Tibial nerve (tissue), 4 donors: ENCODE data around the gene FANCI. TPM values are rescaled to one million over a fixed set of nuclear protein-coding genes. Genes with fewer than 3 reads are reported as not detected.

Source experiments
- DNase-seq, 2 donors: peaks; one replicate each; pipeline ENCODE4 v3.0.0-alpha.2; 2019; ENCODE audit warnings: low spot score in 2 of 2
- H3K27ac ChIP-seq, 4 donors: fragments of 200-600 bp; sonication (generic) in 3 of 4; one replicate each; pipeline ENCODE4 v1.5.1; 2017 to 2019; ENCODE audit warnings: mild to moderate bottlenecking in 1 of 4
- H3K27me3 ChIP-seq, 2 donors: fragments of 200-600 bp; sonication (generic) in 1 of 2; one replicate each; pipeline versions ENCODE4 v1.5.1 to v1.6.0; 2017 to 2019
- H3K36me3 ChIP-seq, 3 donors: fragments of 200-600 bp; sonication (generic); one replicate each; pipeline ENCODE4 v1.5.1; 2018 to 2019
- H3K4me1 ChIP-seq, 4 donors: fragments of 200-600 bp; sonication (generic) in 3 of 4; one replicate each; pipeline ENCODE4 v1.5.1; 2017 to 2019
- H3K4me3 ChIP-seq, 4 donors: fragments of 200-600 bp; sonication (generic) in 3 of 4; one replicate each; pipeline ENCODE4 v1.5.1; 2017 to 2019; ENCODE audit warnings: mild to moderate bottlenecking in 1 of 4, moderate library complexity in 1 of 4
- H3K9me3 ChIP-seq, 4 donors: fragments of 200-600 bp; sonication (generic) in 3 of 4; one replicate each; pipeline ENCODE4 v1.5.1; 2017 to 2019
- EP300 ChIP-seq, 2 donors: sonication (generic); formaldehyde crosslinking; IDR thresholded peaks; one replicate each; pipeline ENCODE4 v1.6.1; 2017; ENCODE audit warnings: antibody characterized with exemption in 2 of 2, mild to moderate bottlenecking in 1 of 2
- POLR2A ChIP-seq, 2 donors: fragments of 450-650 bp; IDR thresholded peaks; one replicate each; pipeline ENCODE4 v1.6.1; 2017; ENCODE audit warnings: antibody characterized with exemption in 2 of 2, mild to moderate bottlenecking in 2 of 2, moderate library complexity in 2 of 2
- WGBS, 2 donors: methylation state at CpG; one replicate each; pipeline ENCODE4 v1.1.5; 2018; 5-methylcytosine and 5-hydroxymethylcytosine counted together
- total RNA-seq, 4 donors: library from RNA; depleted of rRNA; stranded (reverse); fragments of >200 nt; gene quantifications; one replicate each; pipeline ENCODE4 v1.1.0, GENCODE V29; 2016
- TF ChIP-seq, protein P1 (sequence below), 5 experiments: fragments of 200-600 bp in 3 of 5; fragments of 450-650 bp in 2 of 5; sonication (generic) in 3 of 5; IDR thresholded peaks; one replicate each; pipeline ENCODE4 v1.5.1; 2016 to 2019; ENCODE audit warnings: antibody characterized with exemption in 5 of 5, mild to moderate bottlenecking in 3 of 5, moderate library complexity in 2 of 5

Gene FANCI
- total RNA-seq, 4 donors from 2014 or later, result 2.7 to 8.7 (median 5.1) TPM

DNA sequence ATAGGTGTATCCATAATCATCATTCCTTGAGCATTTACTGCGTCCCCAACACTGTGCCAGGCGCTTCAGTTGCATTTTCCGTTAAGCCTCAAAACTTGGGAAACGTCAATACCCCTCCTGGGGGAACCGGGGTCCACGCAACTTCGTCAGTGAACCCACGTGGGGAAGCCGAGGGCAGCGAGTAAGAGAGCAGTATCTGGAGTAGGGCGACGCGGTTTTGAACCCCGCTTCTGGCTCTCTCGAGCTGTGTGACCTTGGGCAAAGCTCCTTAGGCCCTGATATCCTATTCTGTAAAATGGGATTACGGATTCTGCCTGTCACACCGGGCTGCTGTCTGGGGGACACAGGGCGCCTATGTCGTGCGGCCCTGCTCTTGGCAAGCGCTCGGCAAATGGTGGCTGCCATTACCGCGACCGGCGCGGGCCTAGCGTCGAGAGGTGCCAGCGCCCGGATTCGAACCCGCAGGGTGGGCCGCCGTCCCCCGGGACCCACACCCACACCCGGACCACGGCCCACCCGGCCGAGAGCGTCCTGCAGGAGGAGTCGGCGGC is 90.3 kb downstream of the FANCI start:
- TF ChIP-seq, protein P1, sequence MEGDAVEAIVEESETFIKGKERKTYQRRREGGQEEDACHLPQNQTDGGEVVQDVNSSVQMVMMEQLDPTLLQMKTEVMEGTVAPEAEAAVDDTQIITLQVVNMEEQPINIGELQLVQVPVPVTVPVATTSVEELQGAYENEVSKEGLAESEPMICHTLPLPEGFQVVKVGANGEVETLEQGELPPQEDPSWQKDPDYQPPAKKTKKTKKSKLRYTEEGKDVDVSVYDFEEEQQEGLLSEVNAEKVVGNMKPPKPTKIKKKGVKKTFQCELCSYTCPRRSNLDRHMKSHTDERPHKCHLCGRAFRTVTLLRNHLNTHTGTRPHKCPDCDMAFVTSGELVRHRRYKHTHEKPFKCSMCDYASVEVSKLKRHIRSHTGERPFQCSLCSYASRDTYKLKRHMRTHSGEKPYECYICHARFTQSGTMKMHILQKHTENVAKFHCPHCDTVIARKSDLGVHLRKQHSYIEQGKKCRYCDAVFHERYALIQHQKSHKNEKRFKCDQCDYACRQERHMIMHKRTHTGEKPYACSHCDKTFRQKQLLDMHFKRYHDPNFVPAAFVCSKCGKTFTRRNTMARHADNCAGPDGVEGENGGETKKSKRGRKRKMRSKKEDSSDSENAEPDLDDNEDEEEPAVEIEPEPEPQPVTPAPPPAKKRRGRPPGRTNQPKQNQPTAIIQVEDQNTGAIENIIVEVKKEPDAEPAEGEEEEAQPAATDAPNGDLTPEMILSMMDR (IDR thresholded peaks at IDR 0.05), result no peak
- TF ChIP-seq POLR2A (IDR thresholded peaks at IDR 0.05), result no peak
- no peak for TF ChIP-seq EP300 (IDR thresholded peaks at IDR 0.05)
- 2 to 4% methylated on average over 17 of the region's 43 CpGs for WGBS, 2 donors
- H3K4me3 ChIP-seq, result peak overlapping the region; percentile 70 to 86 (median 74)
- H3K4me1 ChIP-seq, result peaks cover 4 to 61% (median 39%) of the 10 kb centered on the region in 4 donors
- DNase-seq, result no peak
- no peaks in the 10 kb centered on the region for H3K9me3 ChIP-seq
- no peaks in the 10 kb centered on the region for H3K27me3 ChIP-seq
- peaks cover 0 to 42% (median 17%) of the 10 kb centered on the region in 3 donors for H3K36me3 ChIP-seq
- H3K27ac ChIP-seq, result peak overlapping the region; percentile 79 to 95 (median 90)

DNA sequence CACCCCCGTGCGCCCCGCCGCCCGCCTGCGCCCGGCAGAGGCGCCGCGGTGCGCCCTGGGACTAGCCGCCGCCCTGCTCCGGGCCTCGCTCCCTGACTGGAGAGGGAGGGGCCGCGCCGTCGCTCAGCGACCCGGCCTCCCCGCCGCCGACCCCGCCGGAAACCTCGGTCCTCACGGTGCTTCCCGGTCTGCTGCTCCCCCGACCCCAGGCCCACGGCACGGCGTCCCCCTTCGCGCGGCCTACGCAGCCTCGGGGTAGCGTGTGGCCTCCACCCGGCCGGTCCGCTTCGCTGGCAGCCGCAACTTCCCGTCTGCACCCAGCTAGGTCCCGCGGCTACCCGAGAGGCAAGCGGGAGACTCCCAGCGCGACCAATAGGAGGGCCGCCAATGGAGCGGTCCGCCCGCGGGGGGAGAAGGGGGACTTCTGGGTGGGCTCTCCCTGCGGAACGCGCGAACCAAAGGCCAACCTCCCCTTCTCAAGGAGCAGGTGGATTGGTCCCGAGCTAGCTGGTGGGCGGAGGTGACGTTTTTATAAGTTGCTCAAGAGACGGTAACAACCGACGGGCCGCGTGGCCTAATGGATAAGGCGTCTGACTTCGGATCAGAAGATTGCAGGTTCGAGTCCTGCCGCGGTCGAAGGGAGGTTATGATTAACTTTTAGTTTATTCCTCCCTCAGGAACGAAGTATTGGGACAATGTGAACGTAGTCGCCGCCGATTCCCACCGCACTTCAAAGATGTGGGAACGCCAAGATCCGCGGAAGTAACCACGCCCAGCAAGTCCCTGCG is 90.9 kb downstream of the FANCI start, which contains the start of gene POLG:
TSS of gene POLG (minus strand) at position 315 of the 788 bp plus-strand sequence. CDS start 1,070 bp downstream, outside the sequence.
- WGBS, 2 donors, result 0 to 1% methylated on average over 49 to 66 of the region's 85 CpGs
- H3K9me3 ChIP-seq, result no peaks in the 10 kb centered on the region
- DNase-seq, result peak; percentile 98 to 99
- H3K4me1 ChIP-seq, result peaks cover 4 to 54% (median 39%) of the 10 kb centered on the region in 4 donors
- H3K4me3 ChIP-seq, result peak within 1 kb of the TSS; percentile 70 to 86 (median 74)
- H3K27me3 ChIP-seq, result no peaks in the 10 kb centered on the region
- peaks cover 0 to 35% (median 13%) of the 10 kb centered on the region in 3 donors for H3K36me3 ChIP-seq
- H3K27ac ChIP-seq, result peak within 1 kb of the TSS; percentile 79 to 95 (median 90)
- peak; percentile 85 to 96 for TF ChIP-seq POLR2A (IDR thresholded peaks at IDR 0.05)
- TF ChIP-seq, protein P1 (IDR thresholded peaks at IDR 0.05), result peak in 2 of 5 experiments; percentile 40 to 50
- peak; percentile 86 to 97 for TF ChIP-seq EP300 (IDR thresholded peaks at IDR 0.05)

DNA sequence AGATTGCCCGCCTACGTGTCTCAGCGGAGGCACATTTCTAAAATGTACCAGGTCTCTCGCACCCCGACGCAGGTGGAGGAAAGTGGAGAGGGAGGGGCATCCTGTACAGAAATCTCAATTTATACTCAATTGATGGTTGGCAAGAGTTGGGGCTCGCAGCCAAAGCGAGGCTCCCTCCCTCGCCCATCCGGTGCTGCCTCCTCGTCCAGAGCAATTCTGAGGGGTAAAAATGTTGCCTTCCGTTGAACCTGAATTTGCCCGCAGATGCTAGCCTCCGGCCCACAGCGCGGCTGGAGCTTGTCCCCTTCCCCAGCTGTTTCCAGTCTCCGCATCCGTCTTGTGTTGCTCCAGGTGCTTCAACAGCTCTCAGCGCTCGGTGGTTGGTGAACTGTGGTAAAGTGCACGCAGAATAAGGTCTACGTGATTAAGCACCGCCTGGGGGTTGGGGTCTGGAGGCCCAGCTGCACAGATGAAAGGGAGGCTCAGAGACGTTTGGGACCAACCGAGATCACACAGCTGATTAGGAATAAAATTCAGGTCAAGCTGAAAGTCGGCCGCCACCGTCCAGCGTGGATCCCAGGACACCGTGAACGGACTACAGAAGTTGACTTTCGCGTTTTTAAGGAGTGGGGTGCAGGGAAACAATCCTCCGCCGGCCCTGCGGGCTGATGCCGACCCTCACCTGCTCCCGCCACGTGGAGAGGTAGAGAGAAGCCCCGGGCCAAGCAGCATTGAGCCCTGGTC is 91.7 kb downstream of the FANCI start:
- Histone ChIP-seq H3K27ac (peak overlapping the region; percentile 51 to 95 (median 85)), H3K27me3 (no peaks in the 10 kb centered on the region)
- TF ChIP-seq, protein P1 (IDR thresholded peaks at IDR 0.05), result no peak
- TF ChIP-seq POLR2A (IDR thresholded peaks at IDR 0.05), result no peak
- no peak for TF ChIP-seq EP300 (IDR thresholded peaks at IDR 0.05)

DNA sequence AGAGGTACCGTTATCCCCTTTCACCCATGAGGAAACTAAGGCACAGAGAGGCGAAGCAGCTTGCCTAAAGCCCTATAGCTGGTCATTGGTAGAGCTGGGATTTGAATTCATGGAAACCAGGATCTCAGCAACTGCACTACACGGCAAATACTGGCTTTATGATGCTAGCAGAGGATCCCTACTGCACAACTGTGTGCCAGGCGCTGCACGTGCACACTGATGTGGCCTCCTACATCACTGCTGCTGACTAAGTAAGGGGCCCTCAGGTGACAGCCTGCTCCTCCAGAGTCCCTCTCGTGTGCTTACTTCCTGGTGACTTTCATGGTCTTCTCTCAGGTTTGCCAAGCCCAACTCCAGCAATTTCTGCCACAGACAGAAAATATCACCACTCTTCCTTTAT is 94.3 kb downstream of the FANCI start:
- no peak overlapping the region for H3K27ac ChIP-seq
- no peak overlapping the region for H3K4me3 ChIP-seq
- no peak for DNase-seq
- H3K27me3 ChIP-seq, result no peaks in the 10 kb centered on the region
- peaks cover 0 to 26% (median 12%) of the 10 kb centered on the region in 4 donors for H3K4me1 ChIP-seq
- 74 to 83% methylated on average over 5 to 6 of the region's 6 CpGs for WGBS, 2 donors
- H3K36me3 ChIP-seq, result peaks cover 0 to 6% (median 3%) of the 10 kb centered on the region in 3 donors
- TF ChIP-seq EP300 (IDR thresholded peaks at IDR 0.05), result no peak
- no peaks in the 10 kb centered on the region for H3K9me3 ChIP-seq

More for the DNA sequence above, 91.7 kb downstream of the FANCI start:
- 6 to 7% methylated on average over 39 to 40 of the region's 40 CpGs for WGBS, 2 donors
- Histone ChIP-seq H3K4me3 (peak overlapping the region; percentile 52 to 86 (median 72)), H3K4me1 (peaks cover 4 to 49% (median 35%) of the 10 kb centered on the region in 4 donors), H3K9me3 (no peaks in the 10 kb centered on the region), H3K36me3 (peaks cover 0 to 27% (median 8%) of the 10 kb centered on the region in 3 donors)
- peak; percentile 22 to 24 for DNase-seq

DNA sequence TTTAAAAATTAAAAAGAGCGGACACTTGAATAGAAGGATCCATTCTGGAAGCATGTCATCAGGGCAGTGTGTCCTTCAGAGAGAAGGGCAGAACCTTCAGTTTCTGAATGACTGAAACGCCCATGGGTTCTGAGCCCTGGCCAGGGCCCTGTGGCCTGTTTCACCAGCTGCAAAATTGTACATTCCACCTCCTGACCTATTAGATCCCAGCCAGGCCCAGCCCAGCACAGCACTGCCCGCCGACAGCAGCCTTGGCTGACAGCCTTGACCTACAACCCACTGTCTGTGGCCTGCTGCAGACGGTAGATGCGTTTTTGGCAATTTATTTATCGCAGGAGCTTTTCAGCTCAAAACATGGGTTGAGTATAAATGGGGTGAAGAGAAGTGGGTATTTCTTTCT is 96.8 kb downstream of the FANCI start:
- WGBS, 2 donors, result 38 to 42% methylated on average over 7 of the region's 7 CpGs
- DNase-seq, result no peak
- H3K4me1 ChIP-seq, result peaks cover 0 to 12% (median 1%) of the 10 kb centered on the region in 4 donors
- H3K27ac ChIP-seq, result peak overlapping the region in 1 of 4 donors; percentile 5
- H3K4me3 ChIP-seq, result no peak overlapping the region
- no peaks in the 10 kb centered on the region for H3K36me3 ChIP-seq
- no peaks in the 10 kb centered on the region for H3K9me3 ChIP-seq
- H3K27me3 ChIP-seq, result no peaks in the 10 kb centered on the region
- no peak for TF ChIP-seq POLR2A (IDR thresholded peaks at IDR 0.05)
- no peak for TF ChIP-seq EP300 (IDR thresholded peaks at IDR 0.05)
- TF ChIP-seq, protein P1 (IDR thresholded peaks at IDR 0.05), result no peak
